Kidney glomerular epithelial cell (primary cell): Measurements from ENCODE around the gene PPP1R14C.
"Not testable (repeated sequence)": the region's sequence is repeated elsewhere in the genome, so short reads cannot be mapped to it uniquely, and the experiment has no call there.

Source experiments
- DNase-seq: peaks from one replicate; lab custom pipeline; 2025; lab: John Stamatoyannopoulos, UW

PPP1R14C gene, protein sequence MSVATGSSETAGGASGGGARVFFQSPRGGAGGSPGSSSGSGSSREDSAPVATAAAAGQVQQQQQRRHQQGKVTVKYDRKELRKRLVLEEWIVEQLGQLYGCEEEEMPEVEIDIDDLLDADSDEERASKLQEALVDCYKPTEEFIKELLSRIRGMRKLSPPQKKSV

DNA sequence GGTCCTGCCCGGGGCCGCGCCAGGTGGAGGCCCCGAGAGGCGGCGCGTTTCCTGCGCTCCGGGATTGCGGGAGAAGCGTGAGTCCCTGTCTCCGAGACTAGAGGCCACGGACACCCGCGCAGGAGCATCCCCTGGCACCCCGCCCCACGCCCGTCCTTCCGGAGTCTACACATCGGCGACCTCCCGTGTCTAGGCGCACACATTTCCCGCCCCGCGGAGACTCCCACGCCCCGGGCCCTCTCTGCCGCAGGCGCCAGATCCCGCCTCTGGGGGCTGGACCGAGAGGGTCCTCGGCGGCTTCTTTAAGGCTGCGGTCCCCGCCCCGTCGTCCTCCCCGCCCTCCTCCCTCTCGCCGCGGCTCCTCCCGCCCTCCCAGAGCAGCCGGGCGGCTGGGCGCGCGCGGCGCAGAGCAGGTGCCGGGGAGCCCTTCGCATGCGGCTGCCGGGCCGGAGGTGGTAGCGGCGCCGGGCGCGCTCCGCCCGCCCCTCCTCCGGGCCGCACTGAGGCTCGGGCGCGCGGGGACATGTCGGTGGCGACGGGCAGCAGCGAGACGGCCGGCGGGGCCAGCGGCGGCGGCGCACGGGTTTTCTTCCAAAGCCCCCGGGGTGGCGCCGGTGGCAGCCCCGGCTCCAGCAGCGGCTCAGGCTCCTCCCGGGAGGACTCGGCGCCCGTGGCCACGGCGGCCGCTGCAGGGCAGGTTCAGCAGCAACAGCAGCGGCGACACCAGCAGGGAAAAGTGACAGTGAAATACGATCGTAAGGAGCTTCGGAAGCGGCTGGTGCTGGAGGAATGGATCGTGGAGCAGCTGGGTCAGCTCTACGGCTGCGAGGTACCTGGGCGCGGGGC, at the start of gene PPP1R14C:
TSS of gene PPP1R14C (plus strand) at position 375 of the 846 bp plus-strand sequence. CDS start at position 524, 149 bp downstream.
- peak; percentile 73 for DNase-seq

DNA sequence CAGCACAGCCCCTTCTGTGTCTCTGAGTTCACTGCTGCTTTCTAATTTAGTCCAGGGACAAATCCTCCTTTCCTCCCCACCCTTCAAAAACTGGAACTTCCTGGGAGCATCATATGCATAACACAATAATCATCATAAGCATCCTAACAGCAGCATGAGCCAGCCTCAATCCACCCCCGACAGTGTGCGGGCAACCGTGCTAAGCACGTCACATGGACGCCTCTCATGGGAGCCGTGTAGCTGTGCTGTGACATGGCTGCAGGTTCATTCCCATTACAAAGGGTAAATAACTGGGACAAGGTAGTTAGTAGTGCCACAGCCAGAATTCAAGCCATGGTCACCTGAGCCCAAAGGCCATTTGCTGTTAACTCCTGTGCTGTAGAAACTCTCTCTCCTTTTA, 49.4 kb upstream of the PPP1R14C start:
- DNase-seq: no peak

DNA sequence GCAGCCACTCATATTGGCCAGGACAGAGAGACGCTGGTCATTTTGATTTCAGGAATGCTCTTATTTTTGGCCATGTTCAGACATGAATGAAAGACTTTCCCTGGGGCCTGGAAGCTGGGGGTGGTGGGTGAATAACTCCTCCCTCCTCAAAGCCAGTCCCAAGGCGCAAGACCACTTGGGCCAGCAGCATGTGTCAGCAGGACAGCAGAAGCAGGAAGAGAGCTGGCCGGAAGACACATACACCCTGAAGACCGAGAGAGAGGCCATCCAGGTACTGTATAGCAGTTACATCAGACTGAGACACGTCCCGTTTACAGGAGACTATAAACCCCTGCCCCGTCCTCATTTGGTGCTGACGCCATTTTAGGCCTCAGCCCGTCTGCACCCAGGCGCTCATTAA, 44.7 kb upstream of the PPP1R14C start:
- DNase-seq: no peak

DNA sequence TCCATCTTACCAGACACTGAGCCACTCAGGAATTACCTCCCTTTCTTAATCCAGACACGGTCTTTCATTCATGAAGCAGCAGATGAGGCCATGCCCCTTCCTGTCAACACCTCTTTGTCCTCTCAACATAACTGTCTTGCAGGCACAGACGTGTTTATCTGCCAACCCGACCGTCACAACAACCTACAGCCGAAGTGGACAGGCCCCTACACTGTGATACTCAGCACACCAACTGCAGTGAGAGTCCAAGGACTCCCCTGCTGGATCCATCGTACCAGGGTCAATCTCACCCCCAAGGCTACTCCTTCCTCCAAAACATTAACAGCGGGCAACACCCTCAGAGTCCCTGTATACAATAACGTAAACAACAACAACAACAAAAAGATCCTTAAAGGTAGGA, 43.3 kb upstream of the PPP1R14C start:
- DNase-seq: no peak

DNA sequence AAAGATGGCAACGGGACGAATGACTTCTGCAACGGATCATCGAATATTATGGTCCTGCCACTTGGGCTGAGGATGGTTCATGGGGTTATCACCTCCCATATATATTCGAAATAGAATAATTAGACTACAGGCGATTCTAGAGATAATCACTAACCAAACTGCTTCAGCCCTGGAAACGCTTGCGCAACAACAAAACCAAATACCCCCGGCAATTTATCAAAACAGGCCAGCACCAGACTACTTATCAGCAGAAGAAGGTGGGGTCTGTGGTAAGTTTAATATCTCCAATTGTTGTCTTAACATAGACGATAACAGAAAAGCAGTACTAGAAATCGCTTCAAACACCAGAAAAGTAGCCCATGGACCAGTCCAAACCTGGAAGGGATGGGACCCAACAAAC, 42.9 kb upstream of the PPP1R14C start:
- DNase-seq: no peak

DNA sequence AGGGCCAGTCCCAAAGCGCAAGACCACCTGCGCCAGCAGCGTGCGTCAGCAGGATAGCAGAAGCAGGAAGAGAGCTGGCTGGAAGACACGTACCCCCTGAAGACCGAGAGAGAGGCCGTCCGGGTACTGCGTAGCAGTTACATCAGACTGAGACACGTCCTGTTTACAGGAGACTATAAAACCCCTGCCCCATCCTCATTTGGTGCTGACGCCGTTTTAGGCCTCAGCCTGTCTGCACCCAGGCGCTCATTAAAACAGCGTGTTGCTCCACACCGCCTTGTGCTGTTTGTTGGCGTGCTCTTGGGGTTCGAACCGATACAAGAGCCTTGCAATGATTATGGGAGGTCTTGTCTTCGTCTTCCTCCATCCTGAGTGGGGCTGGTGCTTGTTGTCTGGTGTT, 42.1 kb upstream of the PPP1R14C start:
- DNase-seq: no peak

DNA sequence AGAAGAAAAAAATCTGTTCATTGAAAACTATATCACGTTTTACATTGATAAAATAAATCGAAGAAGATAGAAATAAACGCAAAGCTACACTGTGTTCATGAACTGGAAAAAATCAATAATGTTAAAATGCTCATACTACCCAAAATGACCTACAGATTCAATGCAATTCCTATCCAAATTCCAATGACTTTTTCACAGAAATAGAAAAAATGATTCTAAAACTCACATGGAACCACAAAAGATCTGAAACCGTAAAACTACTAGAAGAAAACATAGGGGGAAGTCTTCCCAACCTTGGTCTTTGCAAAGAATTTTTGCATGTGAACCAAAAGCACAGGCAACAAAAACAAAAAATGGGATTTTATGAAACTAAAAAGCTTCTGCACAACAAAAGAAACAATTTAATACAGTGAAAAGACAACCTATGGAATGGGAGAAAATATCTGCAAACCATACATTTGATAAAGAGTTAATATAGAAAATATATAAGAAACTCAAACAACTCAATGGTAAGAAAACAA, 40.0 kb upstream of the PPP1R14C start:
- no peak for DNase-seq

DNA sequence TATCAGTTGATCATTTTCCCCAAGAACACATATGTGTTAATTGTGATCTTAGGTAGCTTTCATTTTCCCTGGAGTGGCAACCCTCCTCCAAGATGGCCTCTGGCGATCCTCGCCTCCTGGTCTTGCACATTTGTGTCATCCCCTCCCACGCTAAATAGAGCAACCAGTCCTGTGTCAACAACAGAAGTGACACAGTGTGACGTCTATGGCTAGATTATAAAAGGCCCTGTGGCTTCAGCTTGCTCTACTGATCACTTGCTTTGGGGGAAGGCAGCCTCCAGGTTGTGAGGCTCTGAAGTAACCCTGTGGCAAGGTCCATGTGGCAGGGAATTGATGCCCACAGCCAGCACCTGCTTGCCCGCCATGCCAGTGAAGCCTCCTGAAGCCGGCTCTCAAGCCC, 30.6 kb upstream of the PPP1R14C start:
- no peak for DNase-seq

DNA sequence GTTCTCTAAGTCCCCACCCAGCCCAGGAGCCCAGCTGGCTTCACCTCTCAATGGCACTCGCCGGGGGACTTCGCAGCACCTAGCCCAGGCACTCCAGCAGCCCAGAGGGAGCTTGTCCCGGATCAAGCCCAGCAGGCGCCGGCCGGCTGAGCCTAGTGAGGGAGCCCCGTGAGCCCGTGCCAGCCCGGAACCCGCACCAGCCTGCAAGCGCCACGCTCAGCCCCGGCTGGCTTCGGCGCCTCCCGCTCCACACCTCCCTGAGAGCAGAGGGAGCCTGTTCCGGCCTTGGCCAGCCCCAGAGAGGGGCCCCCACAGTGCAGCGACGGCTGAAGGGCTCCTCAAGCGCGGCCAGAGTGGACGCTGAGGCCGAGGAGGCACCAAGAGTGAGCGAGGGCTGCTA, 27.1 kb upstream of the PPP1R14C start:
- no peak for DNase-seq

DNA sequence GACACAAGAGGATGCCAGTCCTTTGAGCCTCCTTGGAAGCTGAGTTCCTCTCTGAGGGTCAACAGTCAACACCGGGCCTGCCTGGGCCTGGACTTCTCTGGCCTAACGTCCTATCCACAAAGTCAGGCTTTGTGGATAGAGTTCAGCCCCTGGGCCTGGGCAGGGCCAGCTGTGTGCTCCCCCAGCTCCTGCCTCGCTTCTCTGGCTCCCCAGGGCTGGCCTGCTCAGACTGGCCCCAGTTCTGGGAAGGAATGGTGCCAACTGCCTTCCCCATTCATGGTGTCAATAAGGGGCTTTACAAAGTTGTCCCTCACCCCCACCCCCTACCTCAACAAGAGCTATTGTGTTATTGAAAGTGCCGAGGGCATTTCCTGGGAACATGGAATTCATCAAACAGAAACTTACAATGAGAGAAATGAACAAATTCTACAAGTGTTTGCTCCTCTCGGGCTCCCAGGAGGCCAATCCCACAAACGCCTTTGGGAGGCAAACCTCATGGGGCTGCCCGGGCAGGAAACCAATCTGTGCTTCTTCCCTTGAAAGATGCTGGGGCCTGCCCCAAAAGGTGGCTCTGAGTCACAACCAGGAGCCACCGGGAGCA, 26.5 kb upstream of the PPP1R14C start:
- DNase-seq: no peak

DNA sequence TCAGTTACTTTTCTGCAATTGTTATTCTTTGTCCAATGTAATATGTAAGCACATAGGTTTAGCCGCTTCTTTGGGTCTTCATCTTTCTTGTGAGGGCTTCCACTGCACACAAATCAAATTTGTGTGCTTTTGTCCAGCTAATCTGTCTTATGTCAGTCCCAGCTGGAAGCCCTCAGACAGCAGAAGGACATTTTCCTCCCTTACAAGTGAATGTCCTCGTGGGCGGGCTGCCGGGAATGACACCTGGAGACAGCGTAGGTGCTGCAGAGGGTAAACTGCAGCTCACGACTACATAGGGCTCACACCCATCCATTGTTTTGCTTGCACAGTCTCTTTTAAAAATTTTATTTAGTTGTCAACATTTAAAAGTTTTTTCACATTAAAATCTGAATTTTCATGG, 24.6 kb upstream of the PPP1R14C start:
- DNase-seq: no peak

DNA sequence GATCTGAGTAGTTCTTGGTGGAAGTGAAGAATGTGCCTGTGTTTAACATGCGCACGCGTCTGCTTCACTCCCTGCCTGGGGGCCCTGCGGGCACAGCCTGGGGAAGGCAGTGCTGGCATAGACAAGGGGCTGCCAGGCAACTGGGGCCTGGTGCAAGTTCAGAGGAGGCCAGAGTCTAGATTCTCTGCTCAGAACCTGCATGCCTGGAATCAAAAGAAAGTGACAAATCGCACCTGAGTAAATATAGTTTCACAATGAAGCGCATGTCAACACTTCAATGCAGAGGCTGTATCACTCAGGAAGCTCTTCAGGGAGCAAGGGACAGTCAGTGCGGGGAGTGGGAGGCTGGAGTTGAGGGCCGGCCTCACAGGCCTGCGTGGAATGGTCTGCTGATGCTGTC, 24.2 kb upstream of the PPP1R14C start:
- no peak for DNase-seq

DNA sequence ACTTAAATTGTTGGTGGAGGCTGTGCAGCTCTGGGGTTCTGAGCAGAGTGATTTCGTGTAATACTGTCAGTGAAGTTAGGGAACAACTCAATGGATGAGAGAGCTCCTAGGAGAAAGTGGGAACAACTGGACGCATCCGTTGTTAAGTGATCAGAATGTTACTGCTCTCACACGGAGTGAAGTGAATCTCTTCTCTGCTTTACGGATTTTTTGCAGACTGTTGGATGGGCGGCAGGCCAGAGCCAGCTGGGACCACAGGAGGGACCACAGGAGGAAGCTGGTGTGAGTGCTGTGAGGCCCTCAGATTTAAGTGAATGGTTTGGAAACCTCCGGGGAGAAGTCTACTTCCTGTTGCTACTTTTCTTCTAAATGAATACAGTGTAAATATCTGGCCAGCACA, 23.7 kb upstream of the PPP1R14C start:
- DNase-seq: no peak

DNA sequence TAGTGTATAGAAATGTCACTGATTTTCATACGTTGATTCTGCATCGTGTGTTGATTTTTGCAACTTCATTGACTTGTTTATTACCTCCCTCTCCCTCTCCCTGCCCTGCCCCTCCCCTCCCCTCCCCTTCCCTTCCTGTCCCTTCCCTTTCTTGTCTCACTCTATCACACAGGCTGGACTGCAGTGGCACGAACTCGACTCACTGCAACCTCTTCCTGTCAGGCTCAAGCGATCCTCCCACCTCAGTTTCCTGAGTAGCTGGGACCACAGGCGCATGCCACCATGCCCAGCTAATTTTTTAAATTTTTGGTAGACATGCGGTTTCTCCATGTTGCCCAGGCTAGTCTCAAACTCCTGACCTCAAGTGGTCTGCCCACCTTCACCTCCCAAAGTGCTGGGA, 19.2 kb upstream of the PPP1R14C start:
- DNase-seq: no peak

DNA sequence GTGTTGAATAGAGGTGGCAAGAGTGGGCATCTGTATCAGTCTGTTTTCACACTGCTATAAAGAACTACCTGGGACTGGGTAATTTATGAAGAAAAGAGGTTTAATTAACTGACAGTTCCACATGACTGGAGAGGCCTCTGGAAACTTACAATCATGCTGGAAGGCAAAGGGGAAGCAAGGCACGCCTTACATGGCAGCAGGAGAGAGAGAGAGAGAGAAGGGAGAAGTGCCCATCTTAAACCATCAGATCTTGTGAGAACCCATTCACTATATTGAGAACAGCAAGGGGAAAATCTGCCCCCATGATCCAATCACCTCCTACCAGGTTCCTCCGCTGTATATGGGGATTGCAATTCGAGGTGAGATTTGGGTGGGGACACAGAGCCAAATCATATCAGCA, 18.6 kb upstream of the PPP1R14C start:
- no peak for DNase-seq

DNA sequence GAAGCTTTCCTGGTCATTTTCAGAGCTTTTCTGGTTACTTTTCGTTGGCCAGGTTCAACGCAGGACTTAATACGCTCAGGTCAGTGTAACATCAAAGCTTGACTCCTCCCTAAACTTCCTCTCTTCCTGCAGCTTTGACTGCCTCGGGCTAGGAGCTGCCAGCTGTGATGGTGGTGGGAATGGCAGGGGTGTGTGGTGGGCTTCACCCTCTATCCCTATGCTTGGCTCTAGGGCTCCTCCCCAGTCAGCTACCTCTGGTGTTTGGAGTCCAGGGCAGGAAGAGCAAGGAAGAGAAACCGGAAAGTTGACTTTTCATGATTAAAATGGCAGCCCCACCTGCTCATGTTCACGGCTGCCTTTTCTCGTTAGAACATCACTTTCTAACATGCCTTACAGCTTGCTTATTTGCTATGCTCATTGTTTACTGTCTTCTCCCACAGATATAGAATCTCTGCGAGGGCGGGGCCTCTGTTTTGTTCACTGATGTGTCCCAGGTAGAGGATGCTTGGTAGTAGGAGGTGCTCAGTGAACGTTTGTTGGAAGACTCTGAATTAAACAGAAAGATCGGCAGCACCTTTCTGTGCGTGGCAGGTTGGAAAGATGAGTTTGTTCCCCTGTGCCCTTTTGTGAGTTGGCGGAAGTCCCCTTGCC, 16.1 kb upstream of the PPP1R14C start:
- no peak for DNase-seq

DNA sequence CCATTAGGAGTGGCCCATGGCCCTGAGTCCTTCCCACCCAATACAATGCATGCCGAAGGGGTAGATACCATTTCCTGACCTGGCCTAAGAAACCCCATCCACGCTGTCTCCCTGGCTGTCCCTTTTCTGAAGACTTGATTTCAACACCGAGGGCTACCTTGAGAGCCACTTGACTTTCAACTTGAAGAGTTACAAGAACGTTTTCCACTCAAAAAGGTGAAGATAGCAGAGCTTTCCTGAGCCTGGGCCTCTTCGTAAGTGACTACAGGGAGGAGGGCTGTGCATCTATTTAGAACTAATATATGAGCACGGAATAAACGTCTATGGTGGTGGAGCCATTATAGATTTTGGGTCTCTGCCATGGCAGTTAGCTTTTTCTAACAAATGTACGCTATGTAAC, 14.4 kb upstream of the PPP1R14C start:
- no peak for DNase-seq

DNA sequence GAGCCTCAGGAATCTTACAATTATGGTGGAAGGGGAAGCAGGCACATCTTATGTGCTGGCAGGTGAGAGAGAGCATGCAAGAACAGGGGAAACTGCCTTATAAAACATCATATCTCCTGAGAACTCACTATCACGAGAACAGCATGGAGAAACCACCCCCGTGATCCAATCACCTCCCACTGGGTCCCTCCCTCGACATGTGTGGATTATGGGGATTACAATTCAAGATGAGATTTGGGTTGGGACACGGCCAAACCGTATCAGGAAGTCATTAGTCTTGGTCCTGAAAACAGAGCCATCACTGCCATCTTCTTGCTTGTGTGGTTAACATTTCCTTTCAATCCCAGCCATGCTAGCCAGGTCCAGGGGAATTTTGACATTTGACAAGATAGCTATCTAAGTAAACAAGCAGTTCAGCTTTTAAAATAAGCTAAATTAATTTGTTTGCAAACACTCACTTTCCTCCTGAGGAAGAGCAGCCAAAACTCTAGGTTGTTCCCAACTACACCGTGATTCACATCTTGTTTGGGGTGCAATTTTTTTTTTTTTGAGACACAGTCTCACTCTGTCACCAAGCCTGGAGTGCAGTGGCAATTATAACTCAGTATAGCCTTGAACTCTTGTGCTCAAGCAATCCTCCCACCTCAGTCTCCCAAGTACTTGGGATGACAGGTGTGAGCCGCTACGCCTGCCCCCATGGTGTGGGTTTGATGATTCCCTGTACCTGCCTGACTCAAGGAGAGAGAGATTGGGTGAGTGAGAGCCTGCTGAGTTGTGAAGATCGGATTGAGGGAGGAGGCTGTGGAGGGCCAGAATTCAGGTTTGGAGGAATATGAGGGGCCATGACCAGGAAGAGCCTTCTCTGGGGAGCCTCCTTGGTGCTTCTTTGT, 13.0 kb upstream of the PPP1R14C start:
- no peak for DNase-seq

DNA sequence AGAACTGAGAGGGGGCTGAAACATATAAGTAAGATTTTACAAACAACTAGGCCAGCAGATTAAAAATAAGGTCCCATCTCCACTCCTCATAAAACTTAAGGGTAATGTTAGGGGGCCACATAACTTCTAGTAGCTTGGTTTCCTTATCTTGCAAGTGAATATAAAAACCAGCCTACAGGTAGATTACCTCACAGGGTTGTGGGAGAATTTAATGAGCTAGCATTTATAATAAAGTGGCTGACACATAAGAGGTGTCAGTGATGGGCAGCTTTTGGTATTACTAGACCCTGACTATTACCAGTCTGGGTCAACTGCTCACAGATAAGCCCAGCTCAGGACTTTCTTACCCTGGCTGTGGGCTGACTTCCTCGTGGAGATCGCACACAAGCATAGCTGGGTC, 9.2 kb upstream of the PPP1R14C start:
- DNase-seq: no peak

DNA sequence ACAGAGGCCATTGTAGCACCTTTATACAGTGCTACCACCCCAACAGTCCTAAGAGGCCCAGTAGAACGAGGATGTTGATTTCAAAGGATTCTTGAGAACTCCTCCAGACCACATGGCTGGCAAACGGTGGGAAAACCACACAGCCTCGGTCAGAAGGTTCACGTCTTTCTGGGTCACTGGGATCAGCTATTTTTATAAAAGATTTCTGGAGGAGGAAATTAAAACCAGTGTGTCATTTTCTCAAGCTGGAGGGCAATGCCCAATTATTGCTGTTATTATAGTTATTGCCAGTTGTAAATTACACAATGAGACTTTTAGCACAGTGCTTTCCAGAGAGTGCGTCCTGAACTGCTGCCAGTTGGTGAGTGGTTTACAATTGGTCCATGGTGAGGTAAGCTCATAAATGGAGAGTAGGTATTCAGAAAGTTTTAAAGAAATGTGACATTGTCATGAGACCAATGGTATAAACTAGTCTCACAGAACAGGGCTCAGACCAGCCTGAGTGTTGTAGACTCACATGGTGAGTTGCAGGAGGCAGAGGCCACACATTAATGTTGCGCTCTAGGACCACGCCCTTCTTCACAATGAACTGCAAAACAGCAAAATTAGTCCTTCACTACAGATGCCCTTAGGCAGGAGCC, 8.4 kb upstream of the PPP1R14C start:
- DNase-seq: peak; percentile 80

DNA sequence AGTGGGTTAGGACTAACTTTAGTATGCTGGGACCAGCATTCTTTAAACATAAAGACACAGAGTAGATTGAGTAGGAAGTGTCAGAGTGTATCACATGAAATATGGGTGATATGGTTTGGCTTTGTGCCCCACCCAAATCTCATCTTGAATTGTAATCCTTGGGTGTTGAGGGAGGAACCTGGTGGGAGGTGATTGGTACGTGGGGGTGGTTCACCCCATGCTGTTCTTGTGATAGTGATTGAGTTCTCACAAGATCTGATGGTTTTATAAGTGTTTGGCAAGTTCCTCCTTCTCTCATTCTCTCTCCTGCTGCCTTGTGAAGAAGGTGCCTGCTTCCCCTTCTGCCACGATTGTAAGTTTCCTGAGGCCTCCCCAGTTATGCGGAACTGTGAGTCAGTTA, 5.1 kb upstream of the PPP1R14C start:
- not testable (repeated sequence) for DNase-seq
